Esophagus muscularis mucosa (tissue), 4 donors: ENCODE data around the gene PVR. TPM values are rescaled to one million over a fixed set of nuclear protein-coding genes. Genes with fewer than 3 reads are reported as not detected.

Source experiments
- DNase-seq: peaks from one replicate; pipeline ENCODE4 v3.0.0-alpha.2; 2017; ENCODE audit errors: extremely low spot score
- H3K27ac ChIP-seq, 4 donors: fragments of 200-600 bp; sonication (generic); replicated peaks in 1 of 4; 1 replicate in 3 of 4; 2 replicates in 1 of 4; pipeline ENCODE4 v1.5.1; 2016 to 2019; ENCODE audit warnings: mild to moderate bottlenecking in 1 of 4
- H3K27me3 ChIP-seq, 4 donors: fragments of 200-600 bp; sonication (generic); one replicate each; pipeline versions ENCODE4 v1.5.1 to v1.6.0; 2016 to 2019
- H3K36me3 ChIP-seq, 4 donors: fragments of 200-600 bp; sonication (generic); one replicate each; pipeline ENCODE4 v1.5.1; 2016 to 2019
- H3K4me1 ChIP-seq, 4 donors: fragments of 200-600 bp; sonication (generic); one replicate each; pipeline ENCODE4 v1.5.1; 2016 to 2019
- H3K4me3 ChIP-seq, 4 donors: fragments of 200-600 bp; sonication (generic); 1 replicate in 2 of 4; 2 replicates in 2 of 4; pipeline ENCODE4 v1.5.1; 2016 to 2019; ENCODE audit warnings: mild to moderate bottlenecking in 4 of 4, moderate library complexity in 1 of 4
- H3K9me3 ChIP-seq, 4 donors: fragments of 200-600 bp; sonication (generic); 1 replicate in 3 of 4; 2 replicates in 1 of 4; pipeline ENCODE4 v1.5.1; 2016 to 2019
- CTCF ChIP-seq, 3 experiments: fragments of 200-600 bp in 2 of 3; fragments of 450-650 bp in 1 of 3; sonication (generic) in 2 of 3; IDR thresholded peaks; one replicate each; pipeline ENCODE4 v1.5.1; 2017 to 2019; ENCODE audit warnings: antibody characterized with exemption in 3 of 3, mild to moderate bottlenecking in 2 of 3, moderate library complexity in 1 of 3
- EP300 ChIP-seq: sonication (generic); formaldehyde crosslinking; IDR thresholded peaks from one replicate; pipeline ENCODE4 v1.6.1; 2017; ENCODE audit warnings: antibody characterized with exemption
- POLR2A ChIP-seq: fragments of 450-650 bp; IDR thresholded peaks from one replicate; pipeline ENCODE4 v1.6.1; 2017; ENCODE audit warnings: antibody characterized with exemption, moderate library complexity, mild to moderate bottlenecking, low read depth
- POLR2AphosphoS5 ChIP-seq, 2 donors: sonication (generic); formaldehyde crosslinking; IDR thresholded peaks; one replicate each; pipeline ENCODE4 v1.6.1; 2017; ENCODE audit warnings: antibody characterized with exemption in 2 of 2
- WGBS: methylation state at CpG from one replicate; pipeline ENCODE4 v1.1.5; 2018; 5-methylcytosine and 5-hydroxymethylcytosine counted together
- intact Hi-C: fragments of 100-400 bp; cut with DNase I; formaldehyde crosslinking; loops from one replicate; pipeline ENCODE4 v1.15.1; 2023
- total RNA-seq, 4 donors: library from RNA; depleted of rRNA; stranded (reverse); fragments of >200 nt; gene quantifications; one replicate each; pipeline versions ENCODE4 v1.1.0 to v1.2.1, GENCODE V29; 2016

Gene PVR
- total RNA-seq, 4 donors from 2014 or later, result 20.8 to 58.3 (median 49.0) TPM

GRCh38 chr19:44617110-44617880, 26.4 kb upstream of the PVR start:
- no peak for DNase-seq
- Histone ChIP-seq H3K27me3 (no peaks in the 10 kb centered on the region), H3K4me1 (peaks cover 0 to 3% (median 0%) of the 10 kb centered on the region in 4 donors), H3K9me3 (no peaks in the 10 kb centered on the region), H3K27ac (no peak overlapping the region), H3K4me3 (no peak overlapping the region), H3K36me3 (no peaks in the 10 kb centered on the region)
- WGBS, result 92% methylated on average over 8 of the region's 8 CpGs
- intact Hi-C loops, result no loop called here
- TF ChIP-seq POLR2A, result no peak
- TF ChIP-seq CTCF (IDR thresholded peaks at IDR 0.05), result no peak
- TF ChIP-seq EP300, result no peak
- no peak for TF ChIP-seq POLR2AphosphoS5 (IDR thresholded peaks at IDR 0.05)

- Histone ChIP-seq H3K9me3 (no peaks in the 10 kb centered on the region), H3K27me3 (no peaks in the 10 kb centered on the region), H3K36me3 (no peaks in the 10 kb centered on the region), H3K27ac (no peak overlapping the region), H3K4me1 (peaks cover 0 to 3% (median 0%) of the 10 kb centered on the region in 4 donors), H3K4me3 (no peak overlapping the region)
- 73% methylated on average over 7 of the region's 7 CpGs for WGBS
- no peak for TF ChIP-seq CTCF (IDR thresholded peaks at IDR 0.05)
- no peak for TF ChIP-seq EP300
- TF ChIP-seq POLR2A, result no peak
- TF ChIP-seq POLR2AphosphoS5 (IDR thresholded peaks at IDR 0.05), result no peak
- intact Hi-C loops, result no loop called here
- DNase-seq, result no peak
Measured at GRCh38 chr19:44618640-44619357, 24.9 kb upstream of the PVR start.

GRCh38 chr19:44620667-44621066, 23.0 kb upstream of the PVR start:
- no peak for TF ChIP-seq CTCF (IDR thresholded peaks at IDR 0.05)
- no peak for TF ChIP-seq POLR2AphosphoS5 (IDR thresholded peaks at IDR 0.05)
- TF ChIP-seq EP300, result no peak
- TF ChIP-seq POLR2A, result no peak
- H3K27me3 ChIP-seq, result no peaks in the 10 kb centered on the region
- H3K9me3 ChIP-seq, result no peaks in the 10 kb centered on the region
- H3K27ac ChIP-seq, result no peak overlapping the region
- no peak overlapping the region for H3K4me3 ChIP-seq
- H3K36me3 ChIP-seq, result no peaks in the 10 kb centered on the region
- H3K4me1 ChIP-seq, result peaks cover 0 to 4% (median 1%) of the 10 kb centered on the region in 4 donors
- DNase-seq, result no peak
- 76% methylated on average over 4 of the region's 5 CpGs for WGBS
- intact Hi-C loops, result no loop called here

GRCh38 chr19:44621367-44621766, 22.3 kb upstream of the PVR start:
- no peak overlapping the region for H3K4me3 ChIP-seq
- 83% methylated on average over 6 of the region's 6 CpGs for WGBS
- intact Hi-C loops, result no loop called here
- DNase-seq, result no peak
- H3K27me3 ChIP-seq, result no peaks in the 10 kb centered on the region
- no peak for TF ChIP-seq POLR2A
- H3K27ac ChIP-seq, result no peak overlapping the region
- no peaks in the 10 kb centered on the region for H3K36me3 ChIP-seq
- H3K9me3 ChIP-seq, result no peaks in the 10 kb centered on the region
- peaks cover 1 to 11% (median 6%) of the 10 kb centered on the region in 4 donors for H3K4me1 ChIP-seq

GRCh38 chr19:44623080-44623479, 20.6 kb upstream of the PVR start:
- intact Hi-C loops, result no loop called here
- TF ChIP-seq POLR2A (no peak), POLR2AphosphoS5 (IDR thresholded peaks at IDR 0.05) (no peak), EP300 (no peak), CTCF (IDR thresholded peaks at IDR 0.05) (no peak)
- 68% methylated on average over 5 of the region's 5 CpGs for WGBS
- no peaks in the 10 kb centered on the region for H3K9me3 ChIP-seq
- H3K4me3 ChIP-seq, result no peak overlapping the region
- H3K27ac ChIP-seq, result peak overlapping the region in 1 of 4 donors; percentile 24
- H3K4me1 ChIP-seq, result peaks cover 8 to 17% (median 13%) of the 10 kb centered on the region in 4 donors
- no peaks in the 10 kb centered on the region for H3K36me3 ChIP-seq
- no peaks in the 10 kb centered on the region for H3K27me3 ChIP-seq
- no peak for DNase-seq
